K562 (cell line): Measurements from ENCODE around the gene RALGPS1. TPM values are rescaled to one million over a fixed set of nuclear protein-coding genes. Genes with fewer than 3 reads are reported as not detected.
A peak's percentile ranks its signal among the peaks of the same experiment; 100 is the strongest.

ENCODE experiments used
- ATAC-seq: fragments of 200-7000 bp; cut with Tn5 transposase; 3 replicates; pipeline ENCODE4 v1.9.1; 2020; ENCODE audit warnings: moderate library complexity
- BruUV-seq: library from RNA; stranded (reverse); fragments of 400-500 nt; replicated peaks from 2 replicates; lab custom pipeline; 2021; lab: Mats Ljungman, UMichigan
- CTCF ChIA-PET: fragments of 300-600 bp; formaldehyde crosslinking; extraction: SDS; loops from one replicate; lab custom pipeline; 2021; ENCODE audit warnings: low intra/inter-chr PET ratio; lab: Yijun Ruan, JAX
- POLR2A ChIA-PET: fragments of 300-600, 350-650 bp; sonication (Branson Sonifier 250); formaldehyde crosslinking; extraction: SDS; loops from one replicate; lab custom pipeline; 2021; ENCODE audit warnings: antibody characterized with exemption, inconsistent platforms; lab: Yijun Ruan, JAX
- DNase-seq, 4 experiments: peaks; one replicate each; pipeline versions ENCODE4 v3.0.0 to v3.0.0-alpha.2; 2011 to 2018; ENCODE audit warnings: low spot score in 3 of 4, mixed read lengths in 3 of 4; ENCODE audit errors: extremely low read depth in 1 of 4
- FAIRE-seq: peaks from 2 replicates; lab custom pipeline; 2011; peaks lifted over from hg19 to GRCh38; lab: Jason Lieb, UNC
- H2AFZ ChIP-seq: 2 replicates; pipeline ENCODE4 v1.6.0; 2011; ENCODE audit warnings: low read depth, low read length, control low read depth, inconsistent platforms
- H3K27ac ChIP-seq: fragments of 200-600 bp; 3 replicates; pipeline ENCODE4 v1.8.0; 2011; ENCODE audit warnings: low read depth, mild to moderate bottlenecking, control low read depth, inconsistent platforms, low read length, moderate library complexity, mixed read lengths; ENCODE audit errors: extremely low read depth
- H3K27me3 ChIP-seq, 2 experiments: fragments of 300-600 bp in 1 of 2; 2 replicates in 1 of 2; 3 replicates in 1 of 2; pipeline versions ENCODE4 v1.6.0 to v1.8.0; 2011; ENCODE audit warnings: inconsistent platforms in 2 of 2, low read length in 2 of 2, mild to moderate bottlenecking in 1 of 2, mixed read lengths in 1 of 2, moderate library complexity in 1 of 2; ENCODE audit not compliant: control insufficient read depth in 2 of 2, insufficient read depth in 2 of 2
- H3K36me3 ChIP-seq: fragments of 300-600 bp; 3 replicates; pipeline ENCODE4 v1.8.0; 2011; ENCODE audit warnings: mild to moderate bottlenecking, low read length, inconsistent platforms; ENCODE audit not compliant: control insufficient read depth, insufficient read depth
- H3K4me1 ChIP-seq, 2 experiments: fragments of 200-600 bp in 1 of 2; replicated peaks in 1 of 2; 2 replicates in 1 of 2; 3 replicates in 1 of 2; pipeline versions ENCODE4 v1.5.1 to v1.8.0; 2011; ENCODE audit warnings: inconsistent platforms in 2 of 2, low read length in 2 of 2, mild to moderate bottlenecking in 1 of 2, mixed read lengths in 1 of 2, moderate library complexity in 1 of 2; ENCODE audit not compliant: control insufficient read depth in 2 of 2, insufficient read depth in 2 of 2
- H3K4me2 ChIP-seq: 2 replicates; pipeline ENCODE4 v1.6.1; 2011; ENCODE audit warnings: low read length, control low read depth, inconsistent platforms, mixed read lengths; ENCODE audit not compliant: insufficient read depth
- H3K4me3 ChIP-seq: fragments of 200-600 bp; sonication (generic), shearing (Covaris generic); 2 replicates; pipeline ENCODE4 v1.5.1; 2016; ENCODE audit warnings: control low read depth, inconsistent platforms
- H3K79me2 ChIP-seq: fragments of 200-600 bp; 3 replicates; pipeline ENCODE4 v1.8.0; 2011; ENCODE audit warnings: low read length, inconsistent platforms; ENCODE audit not compliant: control insufficient read depth, insufficient read depth
- H3K9ac ChIP-seq, 2 experiments: 2 replicates each; pipeline versions ENCODE4 v1.6.0 to v1.6.1; 2011; ENCODE audit warnings: low read depth in 2 of 2, low read length in 2 of 2, control low read depth in 1 of 2, inconsistent platforms in 1 of 2, mild to moderate bottlenecking in 1 of 2, mixed read lengths in 1 of 2; ENCODE audit not compliant: insufficient read depth in 1 of 2
- H3K9me1 ChIP-seq: one replicate; pipeline ENCODE4 v1.6.0; 2011; ENCODE audit warnings: inconsistent platforms, mild to moderate bottlenecking, low read length, moderate library complexity; ENCODE audit not compliant: control insufficient read depth, insufficient read depth
- H3K9me3 ChIP-seq: replicated peaks from 2 replicates; pipeline ENCODE4 v1.5.1; 2011; ENCODE audit warnings: low read depth, low read length, inconsistent platforms; ENCODE audit not compliant: control insufficient read depth, insufficient read depth
- H4K20me1 ChIP-seq: replicated peaks from 2 replicates; pipeline ENCODE4 v1.6.1; 2011; ENCODE audit warnings: low read length, inconsistent platforms, mixed read lengths; ENCODE audit not compliant: control insufficient read depth, insufficient read depth
- C11orf30 ChIP-seq: fragments of 450-650 bp; IDR thresholded peaks from 2 replicates; pipeline ENCODE4 v1.6.1; 2016; ENCODE audit warnings: low read depth, mild to moderate bottlenecking
- NCOA1 ChIP-seq: fragments of 450-650 bp; IDR thresholded peaks from 2 replicates; pipeline ENCODE4 v1.6.1; 2016; ENCODE audit warnings: low read depth
- ZNF263 ChIP-seq: sonication (generic); formaldehyde crosslinking; IDR thresholded peaks from 2 replicates; pipeline ENCODE4 v1.8.0; 2022; ENCODE audit warnings: mild to moderate bottlenecking, missing genetic modification reagents, borderline replicate concordance
- ZNF778 ChIP-seq: fragments of 450-650 bp; formaldehyde crosslinking; IDR thresholded peaks from 2 replicates; pipeline ENCODE4 v1.4.0; 2020; ENCODE audit warnings: mild to moderate bottlenecking, moderate library complexity
- WGBS: fragments of 100-300 bp; shearing (Covaris generic); methylation state at CpG from one replicate; pipeline ENCODE4 v1.1.6; 2016; ENCODE audit warnings: low coverage, mixed read lengths; ENCODE audit not compliant: insufficient coverage; ENCODE audit errors: missing lambda C conversion rate; 5-methylcytosine and 5-hydroxymethylcytosine counted together
- in situ Hi-C: fragments of 300-500 bp; cut with MboI; formaldehyde crosslinking; loops from 4 replicates; pipeline ENCODE4 v1.15.0; 2018; ENCODE audit warnings: inconsistent platforms, mixed read lengths
- intact Hi-C: fragments of 100-400 bp; cut with micrococcal nuclease; formaldehyde crosslinking; loops from 2 replicates; pipeline ENCODE4 v1.14.2; 2022
- polyA plus RNA-seq, 8 experiments: library from polyadenylated mRNA; depleted of rRNA in 4 of 8; stranded (reverse) in 5 of 8; unstranded in 3 of 8; fragments of >200 nt; fragmentation: Nextera tagmentation in 2 of 8; fragmentation: Illumina TruSeq in 1 of 8; extraction: Ambion mirVana in 2 of 8; extraction: Trizol in 1 of 8; gene quantifications; 2 replicates each; pipeline versions ENCODE4 v1.2.1 to v1.2.3, GENCODE V29; 2011 to 2014; ENCODE audit warnings: inconsistent platforms in 1 of 8, missing spikeins in 1 of 8
- total RNA-seq, 7 experiments: library from RNA; depleted of rRNA in 6 of 7; stranded (reverse); fragments of >200 nt in 6 of 7; fragmentation: Illumina TruSeq in 2 of 7; extraction: Trizol in 2 of 7; gene quantifications; 2 replicates each; pipeline versions ENCODE4 v1.2.1 to v1.2.3, GENCODE V29; 2011 to 2021; ENCODE audit warnings: low replicate concordance in 1 of 7
- TF ChIP-seq, protein P1 (sequence below): fragments of 250-450 bp; sonication (Bioruptor Pico); IDR thresholded peaks from 2 replicates; pipeline ENCODE4 v1.5.0; 2021
- TF ChIP-seq, protein P2 (sequence below), 3 experiments: IDR thresholded peaks in 2 of 3; conservative IDR thresholded peaks in 1 of 3; 2 replicates each; pipeline ENCODE4 v1.5.1; 2011 to 2012; ENCODE audit warnings: low read length in 3 of 3, mild to moderate bottlenecking in 3 of 3, control low read depth in 2 of 3, improper control_type of control experiment in 1 of 3, inconsistent platforms in 1 of 3, low read depth in 1 of 3, mixed read lengths in 1 of 3, moderate library complexity in 1 of 3; ENCODE audit not compliant: insufficient read depth in 2 of 3
- TF ChIP-seq, protein P3 (sequence below), 2 experiments: IDR thresholded peaks in 1 of 2; conservative IDR thresholded peaks in 1 of 2; 2 replicates each; pipeline ENCODE4 v1.6.1; 2016; ENCODE audit warnings: low read depth in 2 of 2, mild to moderate bottlenecking in 1 of 2, missing compliant biosample characterization in 1 of 2, missing genetic modification characterization in 1 of 2, moderate library complexity in 1 of 2
- TF ChIP-seq, protein P4 (sequence below): fragments of 250-450 bp; sonication (Bioruptor Pico); IDR thresholded peaks from 2 replicates; pipeline ENCODE4 v1.5.0; 2021; ENCODE audit warnings: mild to moderate bottlenecking, borderline replicate concordance

RALGPS1 gene
- total and polyA plus RNA-seq, 9 of the 15 experiments (the other 6 are each of a cell fraction or from before 2014, with no cell fraction given), result 0.04 to 2.6 (median 1.5) TPM

DNA sequence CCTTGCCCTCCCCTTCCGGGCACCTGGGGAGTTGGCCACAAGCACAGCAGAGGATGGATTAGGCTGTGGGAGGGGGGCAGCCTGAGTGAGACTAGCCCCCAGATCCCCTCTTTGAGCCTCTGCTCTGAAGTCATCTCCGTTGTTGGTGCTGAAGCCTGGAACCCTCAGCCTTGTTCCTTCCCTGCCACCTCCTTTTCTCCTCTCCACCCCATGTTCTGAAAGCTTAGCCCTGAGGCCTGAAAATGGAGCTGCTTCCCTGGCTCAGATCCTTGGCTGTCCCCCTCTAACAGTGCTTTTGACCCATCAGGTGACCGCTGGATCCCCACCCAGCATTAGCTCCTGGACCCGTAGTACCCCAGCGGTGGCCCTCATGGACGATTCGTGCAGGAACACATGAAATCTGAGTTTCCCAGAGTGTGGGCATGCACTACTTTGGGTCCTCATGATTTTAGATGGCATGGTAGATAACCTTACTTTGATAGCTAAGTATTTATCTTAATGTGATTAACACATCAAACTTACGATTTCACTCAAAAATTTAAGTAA is 229.4 kb downstream of the RALGPS1 start (continued):
- TF ChIP-seq, protein P1, sequence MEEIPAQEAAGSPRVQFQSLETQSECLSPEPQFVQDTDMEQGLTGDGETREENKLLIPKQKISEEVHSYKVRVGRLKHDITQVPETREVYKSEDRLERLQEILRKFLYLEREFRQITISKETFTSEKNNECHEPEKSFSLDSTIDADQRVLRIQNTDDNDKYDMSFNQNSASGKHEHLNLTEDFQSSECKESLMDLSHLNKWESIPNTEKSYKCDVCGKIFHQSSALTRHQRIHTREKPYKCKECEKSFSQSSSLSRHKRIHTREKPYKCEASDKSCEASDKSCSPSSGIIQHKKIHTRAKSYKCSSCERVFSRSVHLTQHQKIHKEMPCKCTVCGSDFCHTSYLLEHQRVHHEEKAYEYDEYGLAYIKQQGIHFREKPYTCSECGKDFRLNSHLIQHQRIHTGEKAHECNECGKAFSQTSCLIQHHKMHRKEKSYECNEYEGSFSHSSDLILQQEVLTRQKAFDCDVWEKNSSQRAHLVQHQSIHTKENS, result no peak
- TF ChIP-seq, all 486 proteins: peak for 0

DNA sequence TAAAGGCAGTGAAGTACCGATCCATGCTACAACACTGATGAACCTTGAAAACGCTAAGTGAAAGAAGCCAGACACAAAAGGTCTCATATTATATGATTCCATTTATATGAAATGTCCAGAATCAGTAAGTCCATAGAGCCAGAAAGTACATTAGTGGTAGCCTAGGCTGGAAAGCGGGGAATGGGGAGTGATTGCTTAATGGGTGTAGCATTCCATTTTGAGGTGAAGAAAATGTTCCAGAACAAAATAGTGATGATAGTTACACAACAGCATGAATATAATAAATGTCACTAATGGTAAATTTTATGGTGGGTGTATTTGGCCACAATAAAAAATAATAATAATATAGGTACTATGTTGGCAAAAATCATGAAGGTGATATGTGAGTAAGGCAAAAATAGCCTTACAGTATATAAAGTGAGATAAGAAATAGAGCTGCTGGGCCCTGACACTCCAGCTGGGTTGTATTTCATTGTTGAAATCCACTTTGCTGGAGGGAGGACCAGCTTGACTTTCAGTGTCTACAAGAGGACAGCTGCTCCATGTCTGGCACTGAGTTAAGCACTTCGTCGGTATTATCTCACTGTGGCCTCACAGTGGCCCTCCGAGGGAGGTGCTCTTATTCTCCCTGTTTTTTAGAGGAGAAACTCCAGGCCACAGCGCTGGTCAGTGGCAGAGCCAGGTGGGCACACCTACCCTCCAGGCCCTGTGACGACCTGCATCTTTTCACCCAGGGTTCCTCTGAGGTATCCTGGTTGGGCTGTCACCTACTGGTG is 230.3 kb downstream of the RALGPS1 start:
- Histone ChIP-seq H3K79me2 (no peaks in the 10 kb centered on the region), H3K4me1 (no peaks in the 10 kb centered on the region), H3K9me3 (no peaks in the 10 kb centered on the region), H3K27ac (no peak overlapping the region), H4K20me1 (no peaks in the 10 kb centered on the region; the same call in 1 of the 2 replicates), H3K9me1 (no peaks in the 10 kb centered on the region), H3K27me3 (peaks cover 15 to 55% of the 10 kb centered on the region in 2 experiments), H2AFZ (no peak overlapping the region), H3K9ac (no peak overlapping the region), H3K4me3 (no peak overlapping the region), H3K36me3 (no peaks in the 10 kb centered on the region), H3K4me2 (no peak overlapping the region)
- intact Hi-C loops, result no loop called here
- BruUV-seq, result no TSS peak
- DNase-seq (peak in 2 of 4 experiments; percentile 15 to 32), ATAC-seq (peak; percentile 69), FAIRE-seq (peak; percentile 37)
- POLR2A ChIA-PET, result interaction anchor here (0.6 to 0.9 kb wide), 3 partner anchors 8 to 69 kb away, joined by 3 to 5 read pairs (median 3); no protein-coding TSS in a partner anchor
- CTCF ChIA-PET, result interaction anchor here (0.5 to 0.7 kb wide), 3 partner anchors 162 to 215 kb away, joined by 4 read pairs; no protein-coding TSS in a partner anchor
- in situ Hi-C loops, result no loop called here
- WGBS, result 12% methylated on average over 8 of the region's 8 CpGs
- TF ChIP-seq ZNF263 (CRISPR knock-in tag) (peak; percentile 44; the same call in 1 of the 2 replicates), C11orf30 (no peak), NCOA1 (no peak), ZNF778 (CRISPR knock-in tag) (no peak)
- TF ChIP-seq, protein P2, sequence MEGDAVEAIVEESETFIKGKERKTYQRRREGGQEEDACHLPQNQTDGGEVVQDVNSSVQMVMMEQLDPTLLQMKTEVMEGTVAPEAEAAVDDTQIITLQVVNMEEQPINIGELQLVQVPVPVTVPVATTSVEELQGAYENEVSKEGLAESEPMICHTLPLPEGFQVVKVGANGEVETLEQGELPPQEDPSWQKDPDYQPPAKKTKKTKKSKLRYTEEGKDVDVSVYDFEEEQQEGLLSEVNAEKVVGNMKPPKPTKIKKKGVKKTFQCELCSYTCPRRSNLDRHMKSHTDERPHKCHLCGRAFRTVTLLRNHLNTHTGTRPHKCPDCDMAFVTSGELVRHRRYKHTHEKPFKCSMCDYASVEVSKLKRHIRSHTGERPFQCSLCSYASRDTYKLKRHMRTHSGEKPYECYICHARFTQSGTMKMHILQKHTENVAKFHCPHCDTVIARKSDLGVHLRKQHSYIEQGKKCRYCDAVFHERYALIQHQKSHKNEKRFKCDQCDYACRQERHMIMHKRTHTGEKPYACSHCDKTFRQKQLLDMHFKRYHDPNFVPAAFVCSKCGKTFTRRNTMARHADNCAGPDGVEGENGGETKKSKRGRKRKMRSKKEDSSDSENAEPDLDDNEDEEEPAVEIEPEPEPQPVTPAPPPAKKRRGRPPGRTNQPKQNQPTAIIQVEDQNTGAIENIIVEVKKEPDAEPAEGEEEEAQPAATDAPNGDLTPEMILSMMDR (IDR thresholded peaks at IDR 0.05 in 2 of 3, conservative IDR thresholded peaks at IDR 0.05 in 1 of 3; ENCODE audit: insufficient read depth in 2 of 3, low read depth in 1 of 3, low read length in 3 of 3), result peak; percentile 20 to 44 (median 26); a peak in 3 of 6 replicates
- TF ChIP-seq, protein P3, sequence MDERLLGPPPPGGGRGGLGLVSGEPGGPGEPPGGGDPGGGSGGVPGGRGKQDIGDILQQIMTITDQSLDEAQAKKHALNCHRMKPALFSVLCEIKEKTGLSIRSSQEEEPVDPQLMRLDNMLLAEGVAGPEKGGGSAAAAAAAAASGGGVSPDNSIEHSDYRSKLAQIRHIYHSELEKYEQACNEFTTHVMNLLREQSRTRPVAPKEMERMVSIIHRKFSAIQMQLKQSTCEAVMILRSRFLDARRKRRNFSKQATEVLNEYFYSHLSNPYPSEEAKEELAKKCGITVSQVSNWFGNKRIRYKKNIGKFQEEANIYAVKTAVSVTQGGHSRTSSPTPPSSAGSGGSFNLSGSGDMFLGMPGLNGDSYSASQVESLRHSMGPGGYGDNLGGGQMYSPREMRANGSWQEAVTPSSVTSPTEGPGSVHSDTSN (CRISPR knock-in tag; IDR thresholded peaks at IDR 0.05; ENCODE audit: low read depth), result no peak
- TF ChIP-seq, protein P3 (tag; conservative IDR thresholded peaks at IDR 0.05; ENCODE audit: low read depth), result 0 out of 2 replicates have a peak, but pooled peaks have one; percentile 13
- TF ChIP-seq, protein P4, sequence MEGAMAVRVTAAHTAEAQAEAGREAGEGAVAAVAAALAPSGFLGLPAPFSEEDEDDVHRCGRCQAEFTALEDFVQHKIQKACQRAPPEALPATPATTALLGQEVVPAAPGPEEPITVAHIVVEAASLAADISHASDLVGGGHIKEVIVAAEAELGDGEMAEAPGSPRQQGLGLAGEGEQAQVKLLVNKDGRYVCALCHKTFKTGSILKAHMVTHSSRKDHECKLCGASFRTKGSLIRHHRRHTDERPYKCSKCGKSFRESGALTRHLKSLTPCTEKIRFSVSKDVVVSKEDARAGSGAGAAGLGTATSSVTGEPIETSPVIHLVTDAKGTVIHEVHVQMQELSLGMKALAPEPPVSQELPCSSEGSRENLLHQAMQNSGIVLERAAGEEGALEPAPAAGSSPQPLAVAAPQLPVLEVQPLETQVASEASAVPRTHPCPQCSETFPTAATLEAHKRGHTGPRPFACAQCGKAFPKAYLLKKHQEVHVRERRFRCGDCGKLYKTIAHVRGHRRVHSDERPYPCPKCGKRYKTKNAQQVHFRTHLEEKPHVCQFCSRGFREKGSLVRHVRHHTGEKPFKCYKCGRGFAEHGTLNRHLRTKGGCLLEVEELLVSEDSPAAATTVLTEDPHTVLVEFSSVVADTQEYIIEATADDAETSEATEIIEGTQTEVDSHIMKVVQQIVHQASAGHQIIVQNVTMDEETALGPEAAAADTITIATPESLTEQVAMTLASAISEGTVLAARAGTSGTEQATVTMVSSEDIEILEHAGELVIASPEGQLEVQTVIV (CRISPR knock-in tag), result no peak
